NCI-H128 (cell line): ENCODE data around the gene RAX2.
"Not testable (repeated sequence)": the region's sequence is repeated elsewhere in the genome, so short reads cannot be mapped to it uniquely, and the experiment has no call there.

Experiments
- DNase-seq: peaks from one replicate; lab custom pipeline; 2025; ENCODE audit not compliant: unreplicated experiment; lab: John Stamatoyannopoulos, UW

RAX2 gene

GRCh38 chr19:3778104-3778867 is 6.3 kb upstream of the RAX2 start:
- no peak for DNase-seq

DNA sequence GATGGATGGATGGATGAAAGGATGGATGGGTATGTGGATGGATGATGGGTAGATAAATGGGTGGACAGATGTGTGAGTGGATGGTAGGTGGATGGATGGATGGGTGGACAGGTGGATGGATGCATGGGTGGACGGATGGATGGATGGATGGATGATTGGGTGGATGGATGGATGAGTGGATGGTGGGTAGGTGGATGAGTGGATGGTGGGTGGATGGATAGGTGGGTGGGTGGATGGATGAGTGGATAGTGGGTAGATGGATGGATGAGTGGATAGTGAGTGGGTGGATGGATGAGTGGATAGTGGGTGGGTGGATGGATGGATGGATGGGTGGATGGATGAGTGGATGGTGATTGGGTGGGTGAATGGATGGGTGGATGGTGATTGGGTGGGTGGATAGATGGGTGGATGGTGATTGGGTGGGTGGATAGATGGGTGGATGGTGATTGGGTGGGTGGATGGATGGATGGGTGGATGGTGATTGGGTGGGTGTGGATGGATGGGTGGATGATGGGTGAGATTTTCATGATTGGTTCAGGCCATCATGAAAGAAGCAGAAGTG is 4.5 kb upstream of the RAX2 start:
- no peak for DNase-seq

GRCh38 chr19:3775831-3776230 is 3.8 kb upstream of the RAX2 start:
- no peak for DNase-seq

- no peak for DNase-seq
Measured at GRCh38 chr19:3775374-3775711, 3.3 kb upstream of the RAX2 start.

DNA sequence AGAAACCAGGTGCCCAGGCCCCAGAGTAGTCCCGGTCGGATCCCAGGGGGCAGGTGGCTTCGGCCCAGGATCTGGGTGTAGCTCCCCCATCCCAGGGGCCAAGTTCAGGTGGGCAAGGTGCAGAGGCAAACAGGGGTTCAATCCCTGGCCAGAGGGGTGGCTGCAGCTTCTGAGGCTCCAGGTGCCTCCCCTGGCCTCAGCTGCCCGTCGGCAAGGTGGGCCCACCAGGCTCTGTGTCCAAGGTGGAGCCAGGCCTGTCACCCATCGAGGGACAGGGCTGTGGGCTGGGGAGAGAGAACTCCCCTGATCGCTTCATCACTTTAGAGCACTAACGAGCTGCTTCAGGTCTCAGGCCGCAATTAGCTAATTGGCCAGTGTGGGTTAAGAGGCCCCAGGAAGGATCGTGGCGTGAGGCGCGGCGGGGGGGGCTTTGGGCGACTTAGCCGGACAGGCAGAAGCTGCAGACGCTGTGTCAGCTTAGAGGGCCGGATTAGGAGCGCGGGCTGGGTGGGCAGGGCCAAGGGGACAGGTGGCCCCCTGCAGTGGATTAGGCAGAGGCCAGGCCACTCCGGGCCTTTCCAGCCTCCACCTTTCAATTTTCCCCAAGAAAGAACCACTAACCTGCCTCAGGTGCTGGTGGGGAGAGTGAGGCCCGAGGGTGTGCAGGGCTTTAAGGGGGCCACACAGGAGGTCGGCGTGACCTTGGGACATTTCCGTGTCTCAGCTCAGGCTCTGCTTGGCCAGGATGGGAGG is 2.8 kb upstream of the RAX2 start:
- DNase-seq, result no peak

DNA sequence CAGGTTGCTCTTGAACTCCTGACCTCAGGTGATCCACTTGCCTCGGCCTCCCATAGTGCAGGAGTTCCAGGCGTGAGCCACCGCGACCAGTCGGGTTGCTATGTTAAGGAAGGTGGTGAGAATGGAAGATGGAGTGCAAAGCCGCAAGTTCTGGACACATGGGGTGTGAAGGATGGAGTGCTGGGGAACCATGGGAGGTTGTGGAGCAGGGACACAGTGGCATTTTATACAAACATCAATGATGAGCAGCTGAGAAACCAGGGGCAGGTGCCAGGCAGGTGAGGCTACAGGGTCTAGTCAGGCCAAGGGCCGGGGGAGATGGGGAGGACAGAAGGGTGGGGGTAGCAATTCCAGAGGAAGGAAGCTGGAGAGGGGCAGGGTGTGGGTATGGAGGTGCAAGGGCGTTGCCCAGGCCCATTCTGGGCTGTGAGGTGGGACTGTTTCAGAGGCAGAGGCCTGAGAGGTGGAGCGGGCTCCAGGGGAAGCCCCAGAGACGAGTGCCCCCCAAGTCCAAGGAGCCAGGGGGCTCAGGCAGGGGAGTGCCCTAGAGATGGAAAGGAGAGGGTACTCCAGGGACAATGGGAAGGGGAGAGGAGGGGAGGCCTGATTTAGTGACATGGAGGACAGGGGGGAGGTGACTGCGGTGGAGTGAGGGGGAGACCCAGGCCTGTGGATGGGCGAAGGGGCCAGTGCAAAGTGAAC is 1.9 kb upstream of the RAX2 start:
- no peak for DNase-seq

DNA sequence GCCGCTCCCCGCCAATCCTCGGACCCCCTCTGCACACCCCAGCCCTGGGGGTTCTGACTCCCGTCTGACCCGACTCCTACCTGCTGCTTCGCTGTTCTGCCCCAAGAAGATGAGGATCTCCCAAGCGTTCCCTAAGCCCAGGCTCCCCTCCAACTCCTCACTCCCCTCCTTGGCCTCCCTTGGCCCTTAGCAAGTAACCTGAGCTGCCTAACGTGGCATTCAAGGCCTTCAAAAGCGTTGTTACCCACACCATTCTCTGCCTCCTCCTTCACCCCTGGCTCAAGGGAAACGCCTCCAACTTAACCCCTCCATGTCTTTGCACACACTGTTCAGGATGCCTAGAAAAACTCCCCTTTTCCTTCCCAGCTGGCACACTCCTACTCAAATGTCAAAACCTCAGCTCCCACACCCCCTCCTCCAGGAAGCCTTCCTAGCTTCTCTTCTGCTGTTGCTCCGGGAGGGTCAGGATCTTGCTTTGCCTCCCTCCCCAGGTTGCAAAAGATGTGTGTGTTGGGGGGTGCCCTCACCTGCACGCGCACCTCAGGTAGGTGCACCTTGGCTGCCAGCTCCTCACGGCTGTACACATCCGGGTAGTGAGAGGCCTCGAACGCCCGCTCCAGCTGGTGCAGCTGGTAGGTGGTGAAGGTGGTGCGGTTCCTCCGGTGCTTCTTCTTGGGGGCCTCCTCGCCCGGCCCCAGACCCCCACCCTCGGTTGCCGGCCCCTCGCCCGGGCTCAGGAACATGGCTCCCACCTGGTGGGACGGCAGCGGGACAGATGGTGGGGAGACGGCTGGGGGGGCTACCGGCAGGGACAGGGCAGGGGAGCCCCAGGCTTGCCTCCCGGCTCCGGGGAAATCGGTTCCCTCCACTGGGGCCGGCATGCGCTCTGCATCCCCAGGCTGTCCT is 775 bp downstream of the RAX2 start:
- no peak for DNase-seq

DNA sequence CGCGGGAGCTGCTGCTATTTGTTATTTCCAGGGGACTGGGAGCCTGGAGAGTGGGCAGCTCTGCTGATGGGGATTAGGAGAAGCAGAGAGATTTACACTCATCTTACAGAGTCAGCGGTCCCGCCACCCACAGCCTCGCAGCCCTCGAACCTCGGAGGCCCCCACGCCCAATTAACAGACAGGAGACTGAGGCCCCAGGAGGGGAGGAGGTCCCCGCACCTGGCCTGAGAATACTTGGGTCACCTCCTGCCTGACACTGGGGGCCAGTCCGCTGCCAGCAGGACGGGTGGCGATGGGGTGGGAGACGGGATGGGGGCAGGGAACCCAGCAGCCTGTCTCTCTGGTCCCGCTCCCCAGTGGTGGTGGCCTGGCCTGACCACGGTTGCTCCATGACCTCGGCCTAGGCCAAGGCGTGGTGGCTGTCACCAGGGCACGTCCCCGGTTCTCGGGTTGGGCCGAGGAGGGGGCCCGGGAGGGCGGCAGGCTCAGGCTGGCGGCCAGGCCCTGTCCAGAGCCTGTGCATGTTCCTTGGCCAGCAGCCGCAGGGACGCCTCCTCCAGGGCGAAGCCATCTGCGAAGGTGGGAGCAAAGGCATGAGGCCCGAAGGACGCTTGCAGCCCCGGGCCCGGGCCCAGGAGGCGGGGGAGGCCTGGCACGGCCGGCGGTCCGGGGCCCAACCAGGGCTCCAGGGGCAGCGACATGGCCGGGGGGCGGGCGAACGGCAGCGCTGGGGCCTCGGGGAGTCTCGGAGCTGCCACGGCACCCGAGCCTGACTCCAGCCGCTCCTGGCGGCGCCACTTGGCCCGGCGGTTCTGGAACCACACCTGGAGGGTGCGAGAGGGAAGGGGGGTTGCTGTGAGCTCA is 1.7 kb downstream of the RAX2 start:
- no peak for DNase-seq

DNA sequence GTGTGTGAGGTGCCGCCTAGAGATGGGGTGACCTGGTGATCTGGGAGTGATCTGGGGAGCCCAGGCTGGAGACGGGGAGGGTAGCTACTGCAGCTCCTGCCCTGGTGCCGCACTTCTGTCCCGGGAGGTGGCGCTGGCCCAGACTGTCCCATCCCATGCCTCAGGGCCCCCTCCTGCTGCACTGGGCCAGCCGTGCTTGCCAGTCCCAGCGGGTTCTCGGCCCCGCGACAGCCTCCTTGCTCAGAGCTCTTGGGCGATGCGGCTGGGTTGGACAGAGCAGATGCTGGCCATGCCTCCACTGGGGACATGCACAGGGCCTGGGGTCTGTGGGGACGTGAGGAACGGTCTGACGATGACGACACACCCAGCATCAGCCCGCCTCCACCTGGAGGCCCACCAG is 2.5 kb downstream of the RAX2 start:
- no peak for DNase-seq

GRCh38 chr19:3768748-3769099 is 3.3 kb downstream of the RAX2 start:
- DNase-seq, result no peak

GRCh38 chr19:3768015-3768747 is 3.8 kb downstream of the RAX2 start:
- DNase-seq, result no peak

DNA sequence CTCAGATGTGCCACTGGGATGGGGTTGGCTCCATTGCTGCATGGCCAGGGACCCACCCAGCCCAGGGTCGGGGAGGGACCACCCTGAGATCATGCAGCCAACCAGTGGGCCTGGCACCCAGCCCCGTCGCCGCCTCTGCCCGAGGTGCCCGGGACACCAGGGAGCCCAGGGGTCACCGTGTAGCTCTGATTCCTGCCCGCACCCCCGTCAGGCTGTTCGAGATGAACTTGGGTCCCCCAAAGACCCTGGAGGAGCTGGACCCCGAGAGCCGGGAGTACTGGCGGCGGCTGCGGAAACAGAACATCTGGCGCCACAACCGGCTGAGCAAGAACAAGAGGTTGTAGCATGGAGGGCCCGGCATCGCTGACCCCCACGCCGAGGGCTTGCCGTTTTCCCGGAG is 5.0 kb downstream of the RAX2 start:
- no peak for DNase-seq

DNA sequence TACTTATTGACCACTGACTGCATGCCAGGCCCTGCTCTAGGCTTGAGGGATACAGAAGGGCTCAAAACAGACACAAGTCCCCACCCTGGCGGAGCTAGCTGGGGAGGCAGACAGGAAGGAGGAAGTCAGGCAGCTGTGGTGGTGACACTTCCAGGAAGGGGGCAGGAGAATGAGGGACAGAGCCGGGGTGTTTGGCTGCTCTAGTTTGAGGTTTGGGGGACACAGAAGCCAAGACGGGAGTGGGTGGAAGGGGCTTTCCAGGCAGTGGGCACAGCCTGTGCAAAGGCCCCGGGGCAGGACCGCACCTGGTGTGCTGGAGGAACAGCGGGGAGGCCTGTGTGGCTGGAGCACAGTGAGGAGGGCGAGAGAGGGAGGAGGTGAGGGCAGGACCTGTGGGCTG is 5.5 kb downstream of the RAX2 start:
- DNase-seq, result no peak

DNA sequence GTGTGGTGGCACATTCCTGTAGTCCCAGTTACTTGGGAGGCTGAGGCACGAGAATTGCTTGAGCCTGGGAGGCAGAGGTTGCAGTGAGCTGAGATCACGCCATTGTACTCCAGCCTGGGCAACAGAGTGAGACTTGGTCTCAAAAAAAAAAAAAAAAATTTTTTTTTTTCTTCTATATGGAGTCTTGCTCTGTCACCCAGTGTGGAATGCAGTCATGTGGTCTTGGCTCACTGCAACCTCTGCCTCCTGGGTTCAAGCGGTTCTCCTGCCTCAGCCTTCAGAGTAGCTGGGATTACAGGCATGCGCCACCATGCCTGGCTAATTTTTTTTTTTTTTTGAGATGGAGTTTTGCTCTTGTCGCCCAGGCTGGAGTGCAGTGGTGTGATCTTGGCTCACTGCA is 6.3 kb downstream of the RAX2 start:
- not testable (repeated sequence) for DNase-seq

DNA sequence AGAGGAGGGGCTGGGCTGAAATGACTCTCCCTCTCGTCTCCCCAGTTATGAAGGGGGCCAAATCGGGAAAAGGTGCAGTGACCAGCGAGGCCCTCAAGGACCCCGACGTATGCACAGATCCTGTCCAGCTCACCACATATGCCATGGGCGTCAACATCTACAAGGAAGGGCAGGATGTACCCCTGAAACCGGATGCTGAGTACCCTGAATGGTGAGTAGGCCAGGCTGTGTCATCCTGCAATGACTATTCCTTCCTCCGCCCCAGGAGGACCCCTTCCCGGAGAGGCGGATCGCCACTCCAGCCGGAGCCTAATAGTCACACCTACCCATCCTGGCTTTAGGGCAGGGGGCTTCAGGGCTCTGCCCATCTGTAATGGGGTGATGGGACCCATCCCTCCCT is 6.9 kb downstream of the RAX2 start:
- no peak for DNase-seq

GRCh38 chr19:3762501-3763459 is 9.2 kb downstream of the RAX2 start, which contains the start of gene MRPL54:
Gene MRPL54 (plus strand): TSS chr19:3762682. CDS start chr19:3762701, 19 bp downstream.
- DNase-seq, result peak; percentile 99

DNA sequence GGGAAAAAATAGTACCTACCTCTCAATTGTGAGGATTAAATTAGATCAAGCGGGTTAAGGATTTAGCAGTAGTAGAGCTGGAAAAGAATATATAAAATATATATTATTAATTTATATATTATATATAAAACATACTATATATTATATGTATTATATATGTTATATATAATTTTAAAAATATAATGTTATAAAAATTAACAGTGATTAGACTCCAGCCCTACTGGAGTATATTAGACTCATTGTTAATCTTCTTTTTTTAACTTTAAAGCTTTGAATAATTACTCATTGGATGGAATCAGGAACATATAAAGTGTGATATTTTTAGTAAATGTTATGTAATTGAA is 9.9 kb downstream of the RAX2 start:
- DNase-seq, result no peak
